Gastrocnemius medialis (tissue), 4 donors: Measurements from ENCODE around the gene SCO2.

Source experiments
- CTCF ChIP-seq, 5 experiments: fragments of 450-650 bp in 3 of 5; fragments of 200-600 bp in 2 of 5; sonication (generic) in 2 of 5; IDR thresholded peaks in 4 of 5; conservative IDR thresholded peaks in 1 of 5; 1 replicate in 4 of 5; 2 replicates in 1 of 5; pipeline ENCODE4 v1.5.1; 2016 to 2019; ENCODE audit warnings: antibody characterized with exemption in 5 of 5, mild to moderate bottlenecking in 3 of 5, moderate library complexity in 3 of 5
- POLR2A ChIP-seq, 2 donors: fragments of 450-650 bp; IDR thresholded peaks; one replicate each; pipeline ENCODE4 v1.6.1; 2017; ENCODE audit warnings: antibody characterized with exemption in 2 of 2, mild to moderate bottlenecking in 2 of 2, moderate library complexity in 2 of 2

- TF ChIP-seq CTCF (IDR thresholded peaks at IDR 0.05 in 4 of 5, conservative IDR thresholded peaks at IDR 0.05 in 1 of 5) (no peak), POLR2A (IDR thresholded peaks at IDR 0.05) (no peak)
Measured at GRCh38 chr22:50524676-50525103, 708 bp downstream of the SCO2 start.
